Measurements from ENCODE around the gene MYO18A.
A peak's percentile ranks its signal among the peaks of the same experiment; 100 is the strongest.

Gene MYO18A

GRCh38 chr17:29042679-29043538 lies 137.3 kb downstream of the MYO18A start, which contains the start of gene PIPOX (continued):
- TF ChIP-seq ZNF639 (tag by site-specific recombination; IDR thresholded peaks at IDR 0.05) (no peak), ZNF211 (tag by site-specific recombination; IDR thresholded peaks at IDR 0.05; ENCODE audit: low read depth) (no peak), ZNF114 (tag by site-specific recombination; IDR thresholded peaks at IDR 0.05) (no peak), ZNF138 (tag by site-specific recombination; IDR thresholded peaks at IDR 0.05; ENCODE audit: borderline replicate concordance) (no peak), ZNF16 (tag by site-specific recombination; IDR thresholded peaks at IDR 0.05; ENCODE audit: low read depth) (no peak), ZNF488 (tag by site-specific recombination; IDR thresholded peaks at IDR 0.05) (no peak), GLIS2 (tag by site-specific recombination; IDR thresholded peaks at IDR 0.05) (peak; percentile 83), ZNF248 (tag by site-specific recombination; IDR thresholded peaks at IDR 0.05) (no peak), ZNF341 (tag by site-specific recombination; IDR thresholded peaks at IDR 0.05; ENCODE audit: low read depth) (peak; percentile 74; the same call in 1 of the 2 replicates), ZNF658 (tag by site-specific recombination; IDR thresholded peaks at IDR 0.05) (no peak), ZNF768 (tag by site-specific recombination; IDR thresholded peaks at IDR 0.05) (no peak), KLF8 (tag by site-specific recombination; IDR thresholded peaks at IDR 0.05) (no peak), ZEB2 (tag by site-specific recombination; IDR thresholded peaks at IDR 0.05) (0 out of 2 replicates have a peak, but pooled peaks have one; percentile 40), ZNF626 (tag by site-specific recombination; IDR thresholded peaks at IDR 0.05) (no peak), AEBP2 (tag by site-specific recombination; IDR thresholded peaks at IDR 0.05; ENCODE audit: borderline replicate concordance) (no peak)

- H3K4me1 ChIP-seq (ENCODE audit: control insufficient read depth, insufficient read depth, low read length) = peaks cover 5% of the 10 kb centered on the region
- no peaks in the 10 kb centered on the region for H3K36me3 ChIP-seq (ENCODE audit: control insufficient read depth in 2 of 2, insufficient read depth in 1 of 2, low read length in 2 of 2)
- TF ChIP-seq ZNF335 (tag by site-specific recombination; conservative IDR thresholded peaks at IDR 0.05) (peak; percentile 60; the same call in 1 of the 2 replicates), ZBTB20 (tag by site-specific recombination; IDR thresholded peaks at IDR 0.05) (peak; percentile 99), PRDM1 (tag by site-specific recombination; IDR thresholded peaks at IDR 0.05) (peak; percentile 50; the same call in 1 of the 2 replicates), ZNF24 (tag by site-specific recombination; IDR thresholded peaks at IDR 0.05) (0 out of 2 replicates have a peak, but pooled peaks have one; percentile 91), ZNF416 (tag by site-specific recombination; IDR thresholded peaks at IDR 0.05) (no peak)
- POLR2A ChIA-PET = no interaction called here
- no peak overlapping the region for H3K27ac ChIP-seq (ENCODE audit: extremely low read depth, low read depth, low read length)
- H3K4me3 ChIP-seq (ENCODE audit: low read depth, low read length) = no peak overlapping the region
- no peaks in the 10 kb centered on the region for H3K9me3 ChIP-seq (ENCODE audit: control insufficient read depth, insufficient read depth, low read depth, low read length)
- CTCF ChIA-PET = interaction anchor here (0.6 to 2.9 kb wide), 4 partner anchors 9 to 88 kb away, joined by 3 to 14 read pairs (median 7); no protein-coding TSS in a partner anchor
Observed at GRCh38 chr17:29042026-29042678, 138.0 kb downstream of the MYO18A start.

All from HEK293 (cell line).